Measurements from ENCODE around the gene PPP1R26.
A peak's percentile ranks its signal among the peaks of the same experiment; 100 is the strongest.

DNA sequence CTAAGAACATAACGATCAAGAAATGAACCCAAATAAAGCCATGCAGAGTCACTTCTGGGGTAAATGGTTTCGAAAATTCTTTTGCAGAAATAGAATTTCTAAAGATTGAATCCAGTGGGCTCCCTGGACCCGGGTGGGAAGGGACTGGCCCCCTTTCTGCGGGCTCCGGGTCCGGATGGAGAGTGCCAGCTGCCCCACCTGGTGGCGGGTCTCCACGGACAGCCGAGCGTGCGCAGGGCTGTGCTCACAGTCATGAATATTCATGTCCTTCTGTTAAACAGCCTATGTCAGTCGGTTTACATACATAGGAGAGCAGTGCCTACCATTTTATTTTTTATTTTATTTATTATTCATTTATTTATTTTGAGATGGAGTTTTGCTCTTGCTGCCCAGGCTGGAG lies 4.7 kb upstream of the PPP1R26 start:
- TF ChIP-seq, protein P1, sequence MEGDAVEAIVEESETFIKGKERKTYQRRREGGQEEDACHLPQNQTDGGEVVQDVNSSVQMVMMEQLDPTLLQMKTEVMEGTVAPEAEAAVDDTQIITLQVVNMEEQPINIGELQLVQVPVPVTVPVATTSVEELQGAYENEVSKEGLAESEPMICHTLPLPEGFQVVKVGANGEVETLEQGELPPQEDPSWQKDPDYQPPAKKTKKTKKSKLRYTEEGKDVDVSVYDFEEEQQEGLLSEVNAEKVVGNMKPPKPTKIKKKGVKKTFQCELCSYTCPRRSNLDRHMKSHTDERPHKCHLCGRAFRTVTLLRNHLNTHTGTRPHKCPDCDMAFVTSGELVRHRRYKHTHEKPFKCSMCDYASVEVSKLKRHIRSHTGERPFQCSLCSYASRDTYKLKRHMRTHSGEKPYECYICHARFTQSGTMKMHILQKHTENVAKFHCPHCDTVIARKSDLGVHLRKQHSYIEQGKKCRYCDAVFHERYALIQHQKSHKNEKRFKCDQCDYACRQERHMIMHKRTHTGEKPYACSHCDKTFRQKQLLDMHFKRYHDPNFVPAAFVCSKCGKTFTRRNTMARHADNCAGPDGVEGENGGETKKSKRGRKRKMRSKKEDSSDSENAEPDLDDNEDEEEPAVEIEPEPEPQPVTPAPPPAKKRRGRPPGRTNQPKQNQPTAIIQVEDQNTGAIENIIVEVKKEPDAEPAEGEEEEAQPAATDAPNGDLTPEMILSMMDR (IDR thresholded peaks at IDR 0.05), result peak in 3 of 6 experiments; percentile 36 to 44 (median 38)
- TF ChIP-seq POLR2A (IDR thresholded peaks at IDR 0.05), result no peak

Measured in thyroid gland (tissue), 4 donors.